ENCODE data around the gene GJD4.

GJD4 gene

GRCh38 chr10:35573796-35574195 is 31.3 kb upstream of the GJD4 start:
- Histone ChIP-seq H3K36me3 (ENCODE audit: control insufficient read depth, low read length) (no peaks in the 10 kb centered on the region; the same call in 1 of the 2 replicates), H3K4me2 (ENCODE audit: low read length) (no peak overlapping the region), H3F3A (ENCODE audit: control insufficient read depth, insufficient read depth) (no peaks in the 10 kb centered on the region), H3K79me2 (ENCODE audit: control insufficient read depth, low read length) (no peaks in the 10 kb centered on the region), H3K9me2 (replicated peaks; ENCODE audit: control insufficient read depth, low read length) (no peaks in the 10 kb centered on the region), H3K9me3 (ENCODE audit: control insufficient read depth, insufficient read depth, low read length) (no peaks in the 10 kb centered on the region), H3K4me3 (ENCODE audit: low read length) (no peak overlapping the region), H4K20me1 (ENCODE audit: control insufficient read depth, insufficient read depth, low read depth, low read length) (no peaks in the 10 kb centered on the region), H3K4me1 (ENCODE audit: control insufficient read depth, low read length) (no peaks in the 10 kb centered on the region), H3K27ac (ENCODE audit: low read depth, low read length) (no peak overlapping the region), H3K27me3 (ENCODE audit: control insufficient read depth, low read length) (no peaks in the 10 kb centered on the region)
- TF ChIP-seq EZH2phosphoT487 (IDR thresholded peaks at IDR 0.05; ENCODE audit: borderline replicate concordance, low read length) (no peak), CTCF (IDR thresholded peaks at IDR 0.05; ENCODE audit: low read depth, low read length, poor library complexity, severe bottlenecking) (no peak)

- no peak overlapping the region for H3K4me2 ChIP-seq (ENCODE audit: low read length)
- no peaks in the 10 kb centered on the region for H3K4me1 ChIP-seq (ENCODE audit: control insufficient read depth, low read length)
- no peaks in the 10 kb centered on the region for H3K9me2 ChIP-seq (replicated peaks; ENCODE audit: control insufficient read depth, low read length)
- TF ChIP-seq EZH2phosphoT487 (IDR thresholded peaks at IDR 0.05; ENCODE audit: borderline replicate concordance, low read length) (no peak), CTCF (IDR thresholded peaks at IDR 0.05; ENCODE audit: low read depth, low read length, poor library complexity, severe bottlenecking) (peak; percentile 42)
- no peaks in the 10 kb centered on the region for H3K9me3 ChIP-seq (ENCODE audit: control insufficient read depth, insufficient read depth, low read length)
- no peaks in the 10 kb centered on the region for H3K36me3 ChIP-seq (ENCODE audit: control insufficient read depth, low read length)
- H3K4me3 ChIP-seq (ENCODE audit: low read length): no peak overlapping the region
- H3K27ac ChIP-seq (ENCODE audit: low read depth, low read length): no peak overlapping the region
- no peaks in the 10 kb centered on the region for H3K79me2 ChIP-seq (ENCODE audit: control insufficient read depth, low read length)
- no peaks in the 10 kb centered on the region for H3K27me3 ChIP-seq (ENCODE audit: control insufficient read depth, low read length)
- no peaks in the 10 kb centered on the region for H3F3A ChIP-seq (ENCODE audit: control insufficient read depth, insufficient read depth)
- H4K20me1 ChIP-seq (ENCODE audit: control insufficient read depth, insufficient read depth, low read depth, low read length): no peaks in the 10 kb centered on the region
Observed at GRCh38 chr10:35574924-35575352, 30.2 kb upstream of the GJD4 start.

- Histone ChIP-seq H4K20me1 (ENCODE audit: control insufficient read depth, insufficient read depth, low read depth, low read length) (no peaks in the 10 kb centered on the region), H3K27ac (ENCODE audit: low read depth, low read length) (no peak overlapping the region), H3K9me2 (replicated peaks; ENCODE audit: control insufficient read depth, low read length) (no peaks in the 10 kb centered on the region), H3K27me3 (ENCODE audit: control insufficient read depth, low read length) (no peaks in the 10 kb centered on the region), H3K4me3 (ENCODE audit: low read length) (no peak overlapping the region), H3K4me1 (ENCODE audit: control insufficient read depth, low read length) (no peaks in the 10 kb centered on the region), H3K9me3 (ENCODE audit: control insufficient read depth, insufficient read depth, low read length) (no peaks in the 10 kb centered on the region), H3K36me3 (ENCODE audit: control insufficient read depth, low read length) (no peaks in the 10 kb centered on the region), H3K79me2 (ENCODE audit: control insufficient read depth, low read length) (no peaks in the 10 kb centered on the region), H3F3A (ENCODE audit: control insufficient read depth, insufficient read depth) (no peaks in the 10 kb centered on the region), H3K4me2 (ENCODE audit: low read length) (no peak overlapping the region)
- no peak for TF ChIP-seq EZH2phosphoT487 (IDR thresholded peaks at IDR 0.05; ENCODE audit: borderline replicate concordance, low read length)
- no peak for TF ChIP-seq CTCF (IDR thresholded peaks at IDR 0.05; ENCODE audit: low read depth, low read length, poor library complexity, severe bottlenecking)
Observed at GRCh38 chr10:35575640-35576039, 29.5 kb upstream of the GJD4 start.

GRCh38 chr10:35576730-35577129 is 28.4 kb upstream of the GJD4 start:
- Histone ChIP-seq H3K79me2 (ENCODE audit: control insufficient read depth, low read length) (no peaks in the 10 kb centered on the region), H3K9me3 (ENCODE audit: control insufficient read depth, insufficient read depth, low read length) (no peaks in the 10 kb centered on the region), H3K36me3 (ENCODE audit: control insufficient read depth, low read length) (no peaks in the 10 kb centered on the region), H3K27me3 (ENCODE audit: control insufficient read depth, low read length) (no peaks in the 10 kb centered on the region), H3K4me1 (ENCODE audit: control insufficient read depth, low read length) (no peaks in the 10 kb centered on the region), H3F3A (ENCODE audit: control insufficient read depth, insufficient read depth) (no peaks in the 10 kb centered on the region), H3K4me2 (ENCODE audit: low read length) (no peak overlapping the region), H3K27ac (ENCODE audit: low read depth, low read length) (no peak overlapping the region), H3K4me3 (ENCODE audit: low read length) (no peak overlapping the region), H3K9me2 (replicated peaks; ENCODE audit: control insufficient read depth, low read length) (no peaks in the 10 kb centered on the region), H4K20me1 (ENCODE audit: control insufficient read depth, insufficient read depth, low read depth, low read length) (no peaks in the 10 kb centered on the region)
- TF ChIP-seq EZH2phosphoT487 (IDR thresholded peaks at IDR 0.05; ENCODE audit: borderline replicate concordance, low read length) (no peak), CTCF (IDR thresholded peaks at IDR 0.05; ENCODE audit: low read depth, low read length, poor library complexity, severe bottlenecking) (no peak)
